ENCODE measurements around the gene BCL2L11. TPM values are rescaled to one million over a fixed set of nuclear protein-coding genes. Genes with fewer than 3 reads are reported as not detected.

BCL2L11 gene
- total RNA-seq, 1 donor from 2014 or later, result 23.5 TPM

- peak; percentile 64 for DNase-seq (ENCODE audit: low read depth)
These were observed 2.9 kb upstream of the BCL2L11 start for GRCh38 chr2:111117598-111118480.

DNA sequence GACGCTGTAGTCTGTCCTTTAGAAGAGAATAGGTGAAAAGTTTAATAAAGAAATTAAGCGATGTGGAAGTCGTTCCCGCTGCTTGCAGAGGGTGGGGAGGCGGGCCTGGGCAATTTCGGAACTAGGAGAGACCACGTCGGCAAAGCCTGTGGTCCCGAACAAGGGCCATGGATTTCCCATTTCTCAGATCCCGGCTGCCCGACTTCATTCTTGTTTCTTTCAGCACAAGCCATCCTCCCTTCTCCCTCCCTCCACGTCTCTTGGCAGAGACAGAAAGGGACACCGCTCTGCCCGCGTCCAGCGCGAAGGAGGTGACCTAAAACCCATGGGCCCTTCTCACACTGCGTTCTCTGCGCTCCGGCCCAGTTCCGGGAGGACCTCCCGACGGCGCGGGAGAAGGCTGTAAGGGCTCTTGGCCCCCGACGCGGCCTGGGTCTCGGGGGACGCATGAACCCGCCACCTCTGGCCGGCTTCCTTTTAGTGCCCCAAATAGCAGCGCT, 2.2 kb upstream of the BCL2L11 start:
- DNase-seq (ENCODE audit: low read depth), result no peak

DNA sequence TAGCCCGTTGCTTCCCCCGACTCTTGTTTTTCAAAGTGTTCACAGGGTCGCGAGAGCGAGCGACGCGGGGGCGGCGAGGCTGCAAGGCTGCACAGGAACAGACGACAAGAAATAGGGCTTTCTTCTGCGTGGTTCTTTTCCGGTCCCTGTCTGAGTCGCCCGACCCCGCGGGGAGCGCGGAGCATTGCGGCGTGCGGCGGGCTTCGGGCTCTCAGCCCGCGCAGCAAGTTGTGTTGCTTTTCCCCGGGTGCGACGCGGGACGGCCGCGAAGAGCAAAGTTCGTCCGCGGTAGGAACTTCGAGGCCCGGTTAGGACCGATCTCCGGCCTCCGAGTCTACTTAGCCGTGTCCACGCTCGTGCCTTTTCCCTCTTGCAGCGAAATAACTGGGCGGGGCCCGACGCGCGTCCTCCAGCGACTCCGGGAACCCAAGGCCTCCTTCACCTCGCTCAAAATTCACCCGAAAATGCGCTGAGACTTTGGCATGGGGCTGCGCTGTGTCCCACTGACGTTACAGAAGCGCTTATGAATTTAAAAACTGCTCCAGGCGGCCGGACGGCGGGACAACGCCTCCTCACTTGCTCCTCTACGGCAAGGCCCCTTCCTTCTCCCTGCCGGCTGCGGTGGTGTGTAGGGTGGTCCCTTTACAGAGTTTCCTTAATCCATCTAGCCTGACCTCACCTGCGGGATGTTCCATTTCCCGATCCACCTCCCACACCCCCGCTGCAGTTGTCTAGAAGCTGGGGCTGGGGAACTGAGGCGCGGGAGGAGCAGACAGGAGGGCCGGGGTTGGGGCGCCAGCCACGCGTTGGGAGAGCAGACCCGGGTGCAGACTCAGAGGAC, 1.5 kb upstream of the BCL2L11 start:
- DNase-seq (ENCODE audit: low read depth), result no peak

GRCh38 chr2:111119822-111120252, 877 bp upstream of the BCL2L11 start:
- no peak for DNase-seq (ENCODE audit: low read depth)

GRCh38 chr2:111121028-111121827, 514 bp downstream of the BCL2L11 start:
- peak; percentile 32 for DNase-seq (ENCODE audit: low read depth)

DNA sequence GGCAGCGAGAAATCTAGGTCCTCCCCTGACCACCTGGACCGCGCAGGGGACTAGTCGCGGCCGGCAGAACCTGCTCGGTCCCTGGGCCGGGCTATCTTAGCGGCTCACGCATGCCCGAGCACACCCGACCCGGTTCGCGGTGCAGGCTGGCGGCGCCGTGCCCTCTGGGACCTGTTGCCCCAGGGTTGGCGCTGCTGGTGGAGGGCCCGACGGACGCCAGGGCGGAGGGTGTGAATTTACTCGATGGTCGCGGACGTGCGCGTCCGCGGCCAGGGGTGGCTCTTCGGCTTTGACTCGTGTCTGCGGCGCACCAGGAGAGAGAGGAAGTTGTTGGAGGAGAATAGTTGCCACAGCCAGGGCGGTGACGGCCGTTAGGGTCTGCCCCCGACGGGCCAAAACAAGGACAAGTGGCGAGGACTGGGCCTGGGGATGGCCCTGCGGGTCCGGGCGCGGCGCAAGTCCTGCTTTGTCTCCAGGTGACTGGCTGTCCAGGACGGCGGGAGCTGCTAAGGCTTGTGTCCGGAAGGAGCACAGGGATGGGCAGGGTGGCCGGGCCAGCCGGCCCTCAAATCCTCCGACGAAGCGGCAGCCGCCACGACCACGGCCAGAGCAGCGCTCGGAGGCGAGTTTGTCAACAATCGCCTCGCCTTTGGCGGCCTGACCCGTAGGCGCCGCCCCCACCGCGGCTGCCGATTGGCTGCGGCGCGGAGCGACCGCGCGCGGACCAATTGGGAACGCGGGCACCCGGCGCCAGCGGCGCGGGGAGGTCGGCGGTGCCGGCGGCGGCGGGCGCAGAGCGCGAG, 1.3 kb downstream of the BCL2L11 start:
- DNase-seq (ENCODE audit: low read depth), result peak; percentile 91

DNA sequence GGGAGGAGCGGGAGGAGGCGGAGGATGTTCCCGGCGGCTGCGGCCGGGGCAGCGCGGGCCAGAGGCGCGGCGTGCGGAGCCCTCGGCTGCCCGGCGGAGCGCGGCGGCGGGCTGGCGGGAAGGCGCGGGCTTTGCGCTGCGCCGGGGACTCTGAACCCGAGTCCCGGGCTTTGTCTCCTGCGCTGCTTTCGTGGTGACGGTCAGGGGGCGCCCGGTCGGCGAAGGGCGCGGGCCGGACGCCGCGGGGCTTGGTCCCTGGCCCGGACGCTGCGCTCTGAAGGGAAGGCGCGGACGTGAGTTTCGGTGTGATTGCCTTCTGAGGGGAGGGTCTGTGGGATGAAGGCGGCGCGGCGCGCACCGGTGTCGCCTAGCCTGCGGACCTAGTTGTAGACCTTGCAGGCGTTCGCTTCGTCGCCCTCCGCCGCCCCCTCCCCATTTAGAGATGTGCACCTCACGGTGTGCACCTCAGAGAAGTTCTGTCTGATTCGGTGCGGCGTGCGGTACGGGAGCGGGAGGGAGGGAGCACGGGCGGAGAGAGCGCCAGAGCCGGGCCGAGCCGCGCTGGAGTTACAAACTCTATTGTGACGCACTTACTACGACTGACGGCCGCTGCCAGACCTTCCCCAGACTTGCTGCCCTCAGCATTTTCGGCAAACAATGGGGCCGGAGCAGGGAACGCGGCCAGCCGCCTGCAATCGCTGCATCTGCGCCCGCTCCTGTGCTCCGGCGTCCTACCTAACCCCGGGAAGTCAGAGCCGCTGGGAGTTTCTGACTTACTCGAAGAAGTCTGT, 2.1 kb downstream of the BCL2L11 start:
- DNase-seq (ENCODE audit: low read depth), result peak; percentile 77

DNA sequence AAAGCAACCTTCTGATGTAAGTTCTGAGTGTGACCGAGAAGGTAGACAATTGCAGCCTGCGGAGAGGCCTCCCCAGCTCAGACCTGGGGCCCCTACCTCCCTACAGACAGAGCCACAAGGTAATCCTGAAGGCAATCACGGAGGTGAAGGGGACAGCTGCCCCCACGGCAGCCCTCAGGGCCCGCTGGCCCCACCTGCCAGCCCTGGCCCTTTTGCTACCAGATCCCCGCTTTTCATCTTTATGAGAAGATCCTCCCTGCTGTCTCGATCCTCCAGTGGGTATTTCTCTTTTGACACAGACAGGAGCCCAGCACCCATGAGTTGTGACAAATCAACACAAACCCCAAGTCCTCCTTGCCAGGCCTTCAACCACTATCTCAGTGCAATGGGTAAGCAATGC, 3.0 kb downstream of the BCL2L11 start:
- DNase-seq (ENCODE audit: low read depth), result no peak

GRCh38 chr2:111126581-111126980, 5.9 kb downstream of the BCL2L11 start:
- no peak for DNase-seq (ENCODE audit: low read depth)

DNA sequence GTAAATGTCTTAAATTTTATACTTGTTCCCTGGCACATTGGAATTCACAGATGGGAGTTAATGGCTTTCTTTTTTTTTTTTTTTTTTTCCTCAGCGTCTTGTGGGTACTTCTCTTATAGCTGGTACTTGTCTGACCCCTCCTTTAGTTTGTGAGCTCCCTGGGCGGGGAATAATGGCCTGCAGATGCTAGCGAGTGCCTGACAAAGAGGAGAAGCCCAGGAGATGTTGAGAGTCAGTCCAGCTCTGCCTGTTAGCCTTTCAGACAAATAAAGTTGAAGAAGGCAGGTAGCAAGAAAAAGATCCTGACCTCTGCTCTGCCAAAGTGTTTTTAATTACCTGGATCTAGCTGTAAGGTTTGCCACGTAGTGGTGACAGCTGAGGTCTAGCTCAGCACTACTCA, 6.6 kb downstream of the BCL2L11 start:
- DNase-seq (ENCODE audit: low read depth), result no peak

DNA sequence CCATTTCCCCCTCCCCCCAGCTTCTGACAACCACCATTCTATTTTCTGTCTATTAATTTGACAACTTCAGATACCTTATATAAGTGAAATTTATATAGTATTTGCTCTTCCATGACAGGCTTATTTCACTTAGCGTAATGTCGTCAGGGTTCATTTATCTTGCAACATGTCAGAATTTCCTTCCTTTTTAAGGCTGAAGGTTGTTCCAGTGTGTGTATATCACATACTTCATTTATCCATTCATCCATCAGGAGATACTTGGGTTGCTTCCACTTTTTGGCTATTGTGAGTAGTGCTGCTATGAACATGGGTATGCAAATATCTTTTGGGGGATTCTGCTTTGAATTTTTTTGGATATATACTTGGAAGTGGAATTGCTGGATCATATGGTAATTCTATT, 7.4 kb downstream of the BCL2L11 start:
- DNase-seq (ENCODE audit: low read depth), result no peak

- peak; percentile 29 for DNase-seq (ENCODE audit: low read depth)
These were observed 12.9 kb downstream of the BCL2L11 start for GRCh38 chr2:111133603-111134002.

DNA sequence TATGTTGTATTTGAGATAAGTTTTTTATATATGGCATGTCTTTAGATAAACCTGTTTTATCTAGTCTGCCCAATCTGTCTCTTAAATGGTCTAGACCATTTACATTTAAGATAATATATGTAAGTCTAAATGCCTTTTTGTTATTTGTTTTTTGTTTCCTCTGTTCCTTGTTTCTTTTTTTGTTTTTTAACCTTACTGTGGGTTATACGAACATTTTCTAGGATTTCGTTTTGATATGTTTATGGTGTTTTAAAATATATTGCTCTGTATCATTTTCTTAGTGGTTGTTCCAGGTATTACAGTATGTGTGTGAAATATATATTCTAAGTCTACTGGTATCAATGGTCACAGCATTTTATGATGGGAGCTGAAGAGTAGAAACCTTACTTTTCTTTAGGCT, 13.3 kb downstream of the BCL2L11 start:
- DNase-seq (ENCODE audit: low read depth), result no peak

DNA sequence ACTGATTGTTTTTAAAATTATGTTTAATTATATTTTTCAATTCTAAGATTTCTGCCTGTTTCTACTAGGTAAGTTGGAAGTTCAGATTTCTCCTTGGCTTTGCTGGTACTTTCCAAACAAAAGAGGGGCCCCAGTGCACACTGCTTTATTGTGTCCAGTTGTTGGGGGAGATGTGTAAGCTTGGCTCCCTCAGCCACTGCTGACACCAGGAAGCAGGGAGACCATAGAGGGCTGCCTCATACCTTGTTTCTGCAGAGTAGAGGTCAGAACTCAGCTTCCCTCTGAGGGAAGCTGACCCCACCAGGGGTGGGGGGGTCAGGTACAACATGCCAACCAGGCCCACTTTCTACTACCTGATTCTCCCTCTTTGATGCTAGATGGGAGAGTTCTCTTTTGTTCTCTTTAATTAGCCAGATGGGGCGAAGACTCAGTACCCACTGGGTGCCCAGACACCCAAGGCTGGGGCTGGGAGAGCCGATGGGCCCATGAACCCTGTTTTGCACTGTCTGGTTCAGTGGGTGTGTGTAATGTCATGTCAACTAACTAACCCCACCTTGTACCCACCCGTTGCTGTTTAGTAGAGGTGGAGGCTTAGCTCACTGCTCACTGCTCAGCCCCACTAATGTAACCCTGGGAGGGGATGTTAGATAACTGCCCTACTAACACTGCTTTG, 14.7 kb downstream of the BCL2L11 start:
- no peak for DNase-seq (ENCODE audit: low read depth)

GRCh38 chr2:111135910-111136297, 15.2 kb downstream of the BCL2L11 start:
- peak; percentile 80 for DNase-seq (ENCODE audit: low read depth)

- no peak for DNase-seq (ENCODE audit: low read depth)
These were observed 18.1 kb downstream of the BCL2L11 start for GRCh38 chr2:111138839-111139238.

- peak; percentile 92 for DNase-seq (ENCODE audit: low read depth)
These were observed 19.1 kb downstream of the BCL2L11 start for GRCh38 chr2:111139637-111140317.

- DNase-seq (ENCODE audit: low read depth), result no peak
These were observed 20.1 kb downstream of the BCL2L11 start for GRCh38 chr2:111140815-111141214.
